ENCODE results near the gene RCAN1. TPM values are rescaled to one million over a fixed set of nuclear protein-coding genes. Genes with fewer than 3 reads are reported as not detected.

The RCAN1 gene
- total RNA-seq, 2 donors from 2014 or later: 4.9 to 6.3 TPM

DNA sequence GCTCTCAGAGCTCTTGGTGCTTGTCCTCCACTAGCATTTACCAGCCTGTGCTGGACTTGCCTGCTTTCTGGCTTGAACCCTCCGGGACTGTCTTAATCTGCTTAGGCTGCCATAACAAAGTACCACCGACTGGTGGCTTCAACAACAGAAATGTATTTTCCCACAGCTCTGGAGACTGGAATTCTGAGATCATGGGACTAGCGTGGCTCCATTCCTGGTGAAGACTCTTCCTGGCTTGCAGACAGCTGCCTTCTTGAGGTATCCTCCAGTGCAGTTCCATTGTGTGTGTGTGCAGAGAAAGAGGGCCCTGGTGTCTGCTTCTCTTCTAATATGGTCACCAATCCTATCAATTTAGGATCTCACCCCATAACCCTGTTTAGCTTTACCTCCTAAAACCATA, 22.0 kb upstream of the RCAN1 start:
- Mint-ChIP-seq H3K27ac (no peak overlapping the region), H3K27me3 (peaks cover 15% of the 10 kb centered on the region), H3K4me1 (peaks cover 17% of the 10 kb centered on the region), H3K36me3 (ENCODE audit: low read depth) (no peaks in the 10 kb centered on the region), H3K4me3 (no peak overlapping the region), H3K9me3 (peaks cover 3% of the 10 kb centered on the region)
- ATAC-seq (replicated peaks): no peak

DNA sequence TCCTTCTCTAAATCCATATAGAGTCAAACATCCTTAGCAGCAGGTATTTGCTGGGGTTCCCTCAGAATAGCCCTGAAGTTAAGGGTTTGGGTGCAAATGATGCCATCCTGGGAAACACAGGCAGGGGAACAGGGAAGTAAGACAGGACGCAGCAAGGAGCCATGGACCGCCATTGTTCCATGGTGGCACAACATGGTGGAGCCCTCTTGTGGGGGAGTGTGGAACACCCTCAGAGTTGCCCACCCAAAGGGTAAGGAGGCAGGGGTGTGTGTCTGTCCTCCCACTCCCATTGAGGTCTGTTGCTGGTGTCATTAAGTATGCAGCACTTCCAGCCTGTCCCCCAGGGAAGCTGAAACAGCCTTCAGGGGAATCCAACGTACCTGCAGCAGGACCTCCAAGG, 20.4 kb upstream of the RCAN1 start:
- H3K4me3 Mint-ChIP-seq: no peak overlapping the region
- peaks cover 3% of the 10 kb centered on the region for H3K9me3 Mint-ChIP-seq
- H3K27me3 Mint-ChIP-seq: peaks cover 15% of the 10 kb centered on the region
- no peak for ATAC-seq (replicated peaks)
- peaks cover 9% of the 10 kb centered on the region for H3K4me1 Mint-ChIP-seq
- no peak overlapping the region for H3K27ac Mint-ChIP-seq
- H3K36me3 Mint-ChIP-seq (ENCODE audit: low read depth): no peaks in the 10 kb centered on the region

DNA sequence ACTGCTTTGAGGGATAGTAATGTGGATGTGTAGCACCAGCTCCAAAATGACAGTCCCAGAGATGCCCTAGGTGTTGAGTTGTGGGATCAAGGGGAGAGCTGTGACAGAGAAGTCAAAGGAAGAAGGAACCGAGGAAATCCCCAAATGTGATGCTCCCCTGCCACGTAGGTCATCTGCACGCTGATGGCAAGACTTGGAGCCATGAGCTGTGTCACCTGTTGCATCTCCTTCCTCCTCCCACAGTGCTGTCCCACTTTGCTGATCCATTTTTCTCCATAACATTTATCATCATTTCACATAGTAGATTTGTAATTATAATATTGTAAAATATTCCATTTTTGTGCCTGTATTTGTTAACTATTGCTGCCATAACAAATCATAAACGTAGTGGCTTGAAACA, 17.6 kb upstream of the RCAN1 start:
- no peaks in the 10 kb centered on the region for H3K9me3 Mint-ChIP-seq
- no peak overlapping the region for H3K4me3 Mint-ChIP-seq
- H3K27ac Mint-ChIP-seq: no peak overlapping the region
- no peak for ATAC-seq (replicated peaks)
- H3K36me3 Mint-ChIP-seq (ENCODE audit: low read depth): no peaks in the 10 kb centered on the region
- no peaks in the 10 kb centered on the region for H3K4me1 Mint-ChIP-seq
- H3K27me3 Mint-ChIP-seq: peaks cover 15% of the 10 kb centered on the region

DNA sequence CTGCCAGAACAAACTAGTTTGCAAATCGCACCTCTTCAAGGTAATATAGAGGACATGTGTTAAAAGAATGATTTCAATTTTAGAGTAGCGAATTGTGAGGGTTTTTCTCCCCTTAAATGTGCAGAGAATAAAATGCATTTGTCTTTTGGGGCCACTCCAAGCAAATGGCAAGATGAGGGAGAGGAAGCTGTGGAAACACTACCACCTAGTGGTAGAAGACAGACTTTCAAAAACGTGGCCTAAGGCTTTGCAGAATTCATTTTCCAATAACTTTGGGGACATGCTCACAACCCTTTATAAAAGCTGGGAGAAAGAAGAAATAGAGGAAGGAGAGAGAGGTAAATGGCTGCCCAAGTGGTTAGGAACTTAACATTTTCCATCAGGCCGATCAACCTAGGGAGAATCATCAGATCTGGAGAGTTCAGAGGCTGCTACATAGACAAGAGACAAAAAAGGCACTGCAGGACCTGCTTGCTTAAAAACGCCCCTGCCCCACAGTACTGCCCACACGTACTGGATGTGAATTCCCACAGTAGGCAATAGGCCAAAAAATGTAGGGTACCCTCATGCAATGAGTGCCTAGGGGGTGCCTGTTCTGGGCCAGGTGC, 15.7 kb upstream of the RCAN1 start:
- Mint-ChIP-seq H3K9me3 (no peaks in the 10 kb centered on the region), H3K27me3 (peaks cover 17% of the 10 kb centered on the region), H3K27ac (no peak overlapping the region), H3K4me1 (no peaks in the 10 kb centered on the region), H3K36me3 (ENCODE audit: low read depth) (no peaks in the 10 kb centered on the region), H3K4me3 (no peak overlapping the region)
- peak; percentile 63 for ATAC-seq (replicated peaks)

DNA sequence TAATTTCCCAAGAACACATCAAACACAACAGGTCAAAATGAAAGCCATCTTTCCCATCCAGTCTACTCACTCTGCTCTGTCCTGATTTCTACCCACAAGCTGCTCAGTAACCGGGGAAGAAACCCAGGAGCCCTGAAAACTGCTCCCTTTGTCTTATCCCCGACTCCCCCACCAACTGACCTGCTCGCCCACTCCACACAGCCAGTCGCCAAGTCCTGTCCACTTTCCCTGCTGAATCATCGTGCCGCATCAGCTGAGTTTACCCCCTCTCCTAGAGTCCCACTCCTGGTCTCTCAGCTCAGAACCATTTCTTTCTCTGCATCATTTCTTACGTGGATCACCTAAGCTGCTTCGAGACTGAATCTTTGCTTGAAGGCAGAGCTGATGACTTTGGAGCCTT, 11.2 kb upstream of the RCAN1 start:
- H3K27ac Mint-ChIP-seq: no peak overlapping the region
- ATAC-seq (replicated peaks): no peak
- H3K9me3 Mint-ChIP-seq: no peaks in the 10 kb centered on the region
- no peak overlapping the region for H3K4me3 Mint-ChIP-seq
- H3K36me3 Mint-ChIP-seq (ENCODE audit: low read depth): no peaks in the 10 kb centered on the region
- H3K4me1 Mint-ChIP-seq: no peaks in the 10 kb centered on the region
- H3K27me3 Mint-ChIP-seq: peaks cover 25% of the 10 kb centered on the region

DNA sequence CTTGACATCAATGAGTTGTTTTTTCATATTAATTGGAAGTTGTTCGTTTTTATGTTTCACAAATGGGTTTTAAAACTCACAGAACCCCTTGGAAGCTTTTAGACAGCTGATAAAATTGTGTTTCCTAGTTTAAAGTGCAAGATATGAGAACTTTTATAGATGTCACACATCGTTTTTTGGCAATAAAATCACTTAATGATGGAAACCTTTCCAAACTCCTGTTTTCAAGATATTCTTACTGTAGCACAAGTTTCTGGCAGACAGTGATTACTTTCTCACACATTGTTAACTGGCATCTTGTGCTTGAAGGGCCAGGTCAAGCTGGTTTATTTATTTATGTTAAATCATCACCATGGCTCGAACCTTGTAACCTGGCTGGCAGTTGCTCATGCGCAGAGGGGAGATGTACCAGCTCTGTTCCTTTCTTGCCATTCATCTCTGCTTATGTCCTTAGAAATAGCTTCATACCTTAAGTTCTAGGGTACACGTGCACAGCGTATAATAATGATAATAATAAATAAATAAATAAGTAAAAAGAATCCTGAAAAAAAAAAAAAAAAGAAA, 10.2 kb upstream of the RCAN1 start:
- H3K4me1 Mint-ChIP-seq: no peaks in the 10 kb centered on the region
- ATAC-seq (replicated peaks): no peak
- no peak overlapping the region for H3K27ac Mint-ChIP-seq
- no peaks in the 10 kb centered on the region for H3K9me3 Mint-ChIP-seq
- H3K4me3 Mint-ChIP-seq: no peak overlapping the region
- peaks cover 25% of the 10 kb centered on the region for H3K27me3 Mint-ChIP-seq
- H3K36me3 Mint-ChIP-seq (ENCODE audit: low read depth): no peaks in the 10 kb centered on the region

DNA sequence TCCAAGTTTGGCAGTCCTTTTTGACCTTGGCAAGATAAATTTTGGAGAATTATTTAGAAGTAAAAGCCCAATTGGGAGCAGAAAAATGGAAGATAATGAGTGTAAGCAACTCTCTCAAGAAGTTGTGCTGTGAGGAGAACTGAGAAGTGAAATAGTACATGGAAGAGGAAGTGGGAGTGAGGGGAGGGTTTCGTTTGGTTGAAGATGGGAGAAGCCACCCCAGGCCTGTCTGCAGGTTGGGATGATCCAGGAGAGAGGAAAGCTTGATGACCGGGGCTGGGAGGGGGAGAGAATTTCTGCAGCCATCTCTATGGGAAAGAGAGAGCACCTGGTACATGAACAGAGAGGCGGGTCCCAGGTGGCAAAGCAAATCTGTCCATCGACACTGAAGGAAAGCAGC, 8.6 kb upstream of the RCAN1 start:
- Mint-ChIP-seq H3K9me3 (no peaks in the 10 kb centered on the region), H3K27me3 (peaks cover 25% of the 10 kb centered on the region), H3K4me1 (no peaks in the 10 kb centered on the region), H3K27ac (no peak overlapping the region), H3K36me3 (ENCODE audit: low read depth) (no peaks in the 10 kb centered on the region), H3K4me3 (no peak overlapping the region)
- ATAC-seq (replicated peaks): no peak

DNA sequence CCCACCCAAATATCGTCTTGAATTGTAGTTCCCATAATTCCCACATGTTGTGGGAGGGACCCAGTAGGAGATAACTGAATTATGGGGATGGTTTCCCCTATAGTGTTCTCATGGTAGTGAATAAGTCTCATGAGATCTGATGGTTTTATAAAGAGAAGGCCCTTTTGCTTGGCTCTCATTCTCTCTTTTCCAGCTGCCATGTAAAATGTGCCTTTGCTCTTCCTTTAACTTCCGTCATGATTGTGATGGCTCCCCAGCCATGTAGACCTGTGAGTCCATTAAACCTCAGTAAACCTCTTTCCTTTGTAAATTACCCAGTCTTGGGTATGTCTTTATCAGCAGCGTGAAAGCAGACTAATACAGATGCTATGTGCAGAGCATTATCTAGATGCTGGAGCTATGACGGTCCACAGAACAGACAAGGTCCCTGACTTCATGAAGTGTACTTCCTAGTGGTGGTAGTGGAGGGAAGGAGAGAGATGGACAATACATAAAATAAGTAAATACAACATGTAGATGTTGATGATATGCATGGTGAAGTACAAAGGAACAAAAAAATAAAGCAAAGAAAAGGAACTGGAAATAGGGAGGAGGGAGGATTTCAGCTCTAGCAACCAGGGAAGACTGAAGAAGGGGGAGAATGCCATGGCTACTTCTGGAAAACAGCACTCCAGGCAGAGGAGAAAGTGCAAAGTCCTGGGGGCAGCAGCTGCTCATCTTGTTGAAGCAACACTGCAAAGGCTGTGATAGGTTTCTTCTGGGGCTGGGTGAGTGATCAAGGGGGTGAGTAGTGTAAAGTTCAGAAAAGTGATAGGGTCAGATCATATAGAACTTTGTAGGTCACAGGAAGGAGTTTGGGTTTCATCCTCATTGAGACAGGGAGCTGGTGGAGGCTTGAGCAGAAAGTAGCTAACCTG, 6.8 kb upstream of the RCAN1 start:
- H3K27ac Mint-ChIP-seq: no peak overlapping the region
- no peaks in the 10 kb centered on the region for H3K9me3 Mint-ChIP-seq
- H3K27me3 Mint-ChIP-seq: peaks cover 25% of the 10 kb centered on the region
- no peaks in the 10 kb centered on the region for H3K36me3 Mint-ChIP-seq (ENCODE audit: low read depth)
- no peak for ATAC-seq (replicated peaks)
- no peak overlapping the region for H3K4me3 Mint-ChIP-seq
- H3K4me1 Mint-ChIP-seq: no peaks in the 10 kb centered on the region

DNA sequence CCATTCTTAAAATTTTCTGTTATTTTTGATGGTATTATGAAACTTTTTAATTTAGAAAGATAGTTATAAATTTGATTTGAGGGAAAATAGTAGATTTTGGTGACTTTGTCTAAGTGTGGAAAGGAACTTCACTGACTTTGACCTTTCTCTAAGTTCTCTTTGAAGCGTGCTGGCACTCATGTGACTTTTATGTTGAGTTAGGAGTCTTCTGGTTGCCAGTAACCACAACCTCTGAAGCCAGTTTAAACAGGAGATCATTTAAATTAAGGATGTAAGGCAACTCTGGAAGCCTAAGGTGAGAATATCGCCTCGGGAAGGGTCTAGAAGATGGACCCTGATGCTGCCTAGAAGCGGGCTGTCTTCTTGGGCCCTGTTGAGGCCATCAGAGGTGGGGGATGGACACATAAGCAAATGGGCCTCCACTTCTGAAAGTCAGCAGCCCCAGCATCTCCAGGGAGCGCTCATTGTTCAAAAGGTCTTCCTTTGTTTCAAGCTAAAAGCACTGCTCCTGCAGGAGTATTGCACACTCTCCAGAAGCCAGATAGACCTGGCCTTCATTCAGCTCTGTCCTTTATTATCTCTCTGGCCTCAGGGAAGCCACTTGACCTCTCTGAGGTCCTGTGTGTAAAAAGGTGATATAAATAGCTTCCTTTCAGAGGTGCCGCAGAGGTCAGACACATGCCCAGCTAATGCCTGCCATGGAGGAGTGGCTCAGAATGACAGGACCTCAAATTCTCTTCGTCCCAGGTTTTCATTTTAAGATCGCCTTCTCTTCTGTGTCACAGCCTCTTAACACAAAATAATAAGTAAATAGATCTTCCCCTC, 5.1 kb upstream of the RCAN1 start:
- H3K4me1 Mint-ChIP-seq: no peaks in the 10 kb centered on the region
- H3K36me3 Mint-ChIP-seq (ENCODE audit: low read depth): no peaks in the 10 kb centered on the region
- ATAC-seq (replicated peaks): no peak
- no peak overlapping the region for H3K27ac Mint-ChIP-seq
- H3K27me3 Mint-ChIP-seq: peaks cover 19% of the 10 kb centered on the region
- H3K9me3 Mint-ChIP-seq: no peaks in the 10 kb centered on the region
- H3K4me3 Mint-ChIP-seq: no peak overlapping the region

DNA sequence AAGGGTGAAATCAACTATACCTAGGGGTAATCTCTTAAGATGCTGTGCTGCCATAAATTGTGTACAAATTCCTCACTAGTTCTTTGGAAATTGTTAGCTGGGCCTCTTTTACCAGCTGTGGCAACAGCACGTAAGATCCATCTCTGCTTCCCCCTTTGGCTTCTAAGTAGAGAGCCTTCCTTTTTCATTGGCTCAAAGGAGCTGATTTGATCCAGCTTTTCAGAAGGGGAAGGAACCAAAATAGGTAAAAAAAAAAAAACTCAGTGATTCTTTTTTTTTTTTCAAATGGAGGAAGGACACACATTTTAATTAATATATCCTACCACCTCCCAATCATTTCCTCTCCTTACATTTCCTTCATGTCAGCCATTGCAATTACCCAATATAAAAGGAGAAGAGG, 4.0 kb upstream of the RCAN1 start:
- Mint-ChIP-seq H3K27me3 (peaks cover 19% of the 10 kb centered on the region), H3K4me1 (peaks cover 2% of the 10 kb centered on the region), H3K4me3 (no peak overlapping the region), H3K27ac (no peak overlapping the region), H3K36me3 (ENCODE audit: low read depth) (no peaks in the 10 kb centered on the region), H3K9me3 (no peaks in the 10 kb centered on the region)
- no peak for ATAC-seq (replicated peaks)

DNA sequence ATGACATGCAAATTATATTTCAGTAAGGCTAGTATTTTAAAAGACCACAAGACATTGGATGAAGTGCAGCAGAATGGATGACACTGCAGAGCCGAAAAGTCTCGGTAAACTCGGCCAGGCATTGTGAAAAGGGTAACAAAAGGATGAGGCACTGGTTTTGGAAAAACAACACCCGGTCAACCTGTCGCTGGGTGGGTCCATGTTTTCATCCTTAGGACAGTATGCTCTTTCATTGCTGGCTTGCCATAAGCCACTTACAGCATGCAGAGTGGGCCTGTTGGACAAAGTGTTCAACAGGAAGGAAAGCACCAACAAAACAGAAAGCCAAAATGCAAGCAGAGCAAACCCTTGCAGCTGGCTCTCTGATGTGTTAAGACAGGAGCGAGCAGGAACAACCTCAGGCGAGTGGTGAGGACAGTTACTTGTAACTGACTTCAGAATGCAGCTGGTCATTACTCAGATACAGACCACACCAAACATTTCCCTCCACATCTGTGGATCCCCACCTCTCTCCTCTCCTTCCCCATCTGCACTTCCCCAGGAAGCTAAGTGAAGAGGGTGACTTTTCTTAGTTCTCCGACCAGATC, 2.9 kb upstream of the RCAN1 start:
- Mint-ChIP-seq H3K36me3 (ENCODE audit: low read depth) (no peaks in the 10 kb centered on the region), H3K27ac (no peak overlapping the region), H3K4me3 (no peak overlapping the region), H3K9me3 (no peaks in the 10 kb centered on the region), H3K27me3 (peaks cover 9% of the 10 kb centered on the region), H3K4me1 (peaks cover 6% of the 10 kb centered on the region)
- no peak for ATAC-seq (replicated peaks)

DNA sequence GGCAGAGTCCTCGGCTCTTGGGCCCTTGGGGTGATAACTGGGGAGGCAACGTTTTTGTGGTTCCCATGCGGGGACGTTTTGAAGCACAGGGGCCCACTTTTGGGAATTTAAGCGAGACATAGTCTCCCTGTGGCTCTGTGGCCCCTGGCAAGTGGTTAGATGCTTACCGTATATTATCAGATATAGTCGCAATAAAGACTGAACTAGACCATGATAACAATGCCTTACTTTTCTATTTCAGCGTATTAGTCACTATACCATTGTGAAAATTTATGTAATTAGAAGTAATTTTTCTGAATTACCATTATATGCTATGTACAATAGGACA, 538 bp upstream of the RCAN1 start:
- Mint-ChIP-seq H3K4me3 (peak overlapping the region; percentile 86), H3K4me1 (peaks cover 14% of the 10 kb centered on the region), H3K36me3 (ENCODE audit: low read depth) (no peaks in the 10 kb centered on the region), H3K27ac (peak overlapping the region; percentile 79), H3K9me3 (no peaks in the 10 kb centered on the region), H3K27me3 (no peaks in the 10 kb centered on the region)
- ATAC-seq (replicated peaks): peak; percentile 13

DNA sequence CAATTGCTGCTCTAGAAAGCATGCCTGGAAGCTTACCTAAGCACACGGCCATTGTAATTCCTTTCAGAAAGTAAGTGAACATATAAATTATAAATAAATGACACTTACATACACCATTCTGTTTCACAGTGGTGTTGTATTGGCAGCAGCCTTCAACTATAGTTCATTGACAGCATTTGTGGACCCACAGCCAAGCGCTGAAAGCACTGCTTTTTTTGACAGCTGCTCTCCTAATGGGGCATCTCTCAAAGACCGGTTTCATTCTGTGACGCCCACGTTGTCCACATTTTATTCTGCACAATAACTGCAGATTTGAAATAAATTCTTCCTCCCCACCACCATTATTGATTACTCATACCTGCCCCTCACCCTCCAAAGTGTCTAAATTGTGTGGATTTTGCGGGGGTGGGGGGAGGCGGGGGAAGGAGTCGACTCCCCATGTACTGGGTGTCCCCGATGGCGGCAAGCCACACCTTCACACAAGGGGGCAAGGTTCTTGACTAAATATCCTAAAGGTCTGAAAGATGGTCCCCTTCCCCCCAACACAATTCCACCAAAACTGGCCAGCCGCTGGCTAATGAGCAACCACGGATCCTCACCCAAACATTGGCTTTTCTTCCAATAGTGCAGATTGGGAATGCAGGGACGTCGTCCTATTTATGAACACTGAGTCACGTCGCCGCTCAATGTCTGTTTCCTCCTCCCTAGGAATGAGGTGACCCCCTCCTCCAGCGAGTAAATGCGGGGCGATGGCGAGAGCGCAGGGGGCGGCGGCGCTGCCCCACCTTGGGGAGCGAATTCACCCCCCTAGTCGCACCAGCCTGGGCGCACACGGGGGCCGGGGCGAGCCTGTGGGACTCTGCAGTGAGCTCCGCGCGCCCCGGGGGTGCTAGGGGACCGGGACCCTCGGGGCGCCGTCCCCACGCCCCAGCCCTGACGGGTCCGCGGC, 960 bp downstream of the RCAN1 start:
- peaks cover 14% of the 10 kb centered on the region for H3K4me1 Mint-ChIP-seq
- H3K36me3 Mint-ChIP-seq (ENCODE audit: low read depth): no peaks in the 10 kb centered on the region
- no peaks in the 10 kb centered on the region for H3K9me3 Mint-ChIP-seq
- H3K27ac Mint-ChIP-seq: no peak overlapping the region
- peak overlapping the region; percentile 84 for H3K4me3 Mint-ChIP-seq
- no peak for ATAC-seq (replicated peaks)
- H3K27me3 Mint-ChIP-seq: no peaks in the 10 kb centered on the region
